ENCODE results near the gene RARB.

Gene RARB

DNA sequence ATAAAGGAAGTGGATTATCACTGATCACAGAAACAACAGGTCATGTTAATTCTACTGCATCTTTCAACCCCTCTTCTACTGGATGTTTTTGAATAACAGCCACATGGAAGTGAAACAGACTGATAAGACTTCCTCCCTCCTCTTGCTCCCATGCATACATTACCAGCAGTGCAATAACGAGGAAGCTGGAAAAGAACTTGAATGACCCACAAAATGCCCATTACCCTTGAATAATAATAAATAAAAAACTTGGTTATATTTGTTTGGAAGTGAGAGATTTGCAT, 51.6 kb downstream of the RARB start (continued):
- TF ChIP-seq, protein P1, sequence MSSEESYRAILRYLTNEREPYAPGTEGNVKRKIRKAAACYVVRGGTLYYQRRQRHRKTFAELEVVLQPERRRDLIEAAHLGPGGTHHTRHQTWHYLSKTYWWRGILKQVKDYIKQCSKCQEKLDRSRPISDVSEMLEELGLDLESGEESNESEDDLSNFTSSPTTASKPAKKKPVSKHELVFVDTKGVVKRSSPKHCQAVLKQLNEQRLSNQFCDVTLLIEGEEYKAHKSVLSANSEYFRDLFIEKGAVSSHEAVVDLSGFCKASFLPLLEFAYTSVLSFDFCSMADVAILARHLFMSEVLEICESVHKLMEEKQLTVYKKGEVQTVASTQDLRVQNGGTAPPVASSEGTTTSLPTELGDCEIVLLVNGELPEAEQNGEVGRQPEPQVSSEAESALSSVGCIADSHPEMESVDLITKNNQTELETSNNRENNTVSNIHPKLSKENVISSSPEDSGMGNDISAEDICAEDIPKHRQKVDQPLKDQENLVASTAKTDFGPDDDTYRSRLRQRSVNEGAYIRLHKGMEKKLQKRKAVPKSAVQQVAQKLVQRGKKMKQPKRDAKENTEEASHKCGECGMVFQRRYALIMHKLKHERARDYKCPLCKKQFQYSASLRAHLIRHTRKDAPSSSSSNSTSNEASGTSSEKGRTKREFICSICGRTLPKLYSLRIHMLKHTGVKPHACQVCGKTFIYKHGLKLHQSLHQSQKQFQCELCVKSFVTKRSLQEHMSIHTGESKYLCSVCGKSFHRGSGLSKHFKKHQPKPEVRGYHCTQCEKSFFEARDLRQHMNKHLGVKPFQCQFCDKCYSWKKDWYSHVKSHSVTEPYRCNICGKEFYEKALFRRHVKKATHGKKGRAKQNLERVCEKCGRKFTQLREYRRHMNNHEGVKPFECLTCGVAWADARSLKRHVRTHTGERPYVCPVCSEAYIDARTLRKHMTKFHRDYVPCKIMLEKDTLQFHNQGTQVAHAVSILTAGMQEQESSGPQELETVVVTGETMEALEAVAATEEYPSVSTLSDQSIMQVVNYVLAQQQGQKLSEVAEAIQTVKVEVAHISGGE (tag by site-specific recombination; conservative IDR thresholded peaks at IDR 0.05; ENCODE audit: low read depth): no peak
- TF ChIP-seq KLF7 (tag by site-specific recombination; IDR thresholded peaks at IDR 0.05; ENCODE audit: borderline replicate concordance) (no peak), ZFP41 (tag by site-specific recombination; IDR thresholded peaks at IDR 0.05; ENCODE audit: borderline replicate concordance) (no peak), SP7 (tag by site-specific recombination; IDR thresholded peaks at IDR 0.05) (no peak), ZNF341 (tag by site-specific recombination; IDR thresholded peaks at IDR 0.05; ENCODE audit: low read depth) (no peak), ZNF677 (tag by site-specific recombination; IDR thresholded peaks at IDR 0.05) (no peak), ZNF354C (tag by site-specific recombination; IDR thresholded peaks at IDR 0.05; ENCODE audit: borderline replicate concordance, low read depth) (no peak), ZNF76 (tag by site-specific recombination; IDR thresholded peaks at IDR 0.05; ENCODE audit: borderline replicate concordance, low read depth) (no peak), ZNF558 (tag by site-specific recombination; IDR thresholded peaks at IDR 0.05) (no peak), SALL2 (tag by site-specific recombination; IDR thresholded peaks at IDR 0.05; ENCODE audit: borderline replicate concordance) (no peak), ZNF140 (tag by site-specific recombination; IDR thresholded peaks at IDR 0.05) (no peak)
- TF ChIP-seq, protein P2, sequence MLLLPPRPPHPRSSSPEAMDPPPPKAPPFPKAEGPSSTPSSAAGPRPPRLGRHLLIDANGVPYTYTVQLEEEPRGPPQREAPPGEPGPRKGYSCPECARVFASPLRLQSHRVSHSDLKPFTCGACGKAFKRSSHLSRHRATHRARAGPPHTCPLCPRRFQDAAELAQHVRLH (tag by site-specific recombination; IDR thresholded peaks at IDR 0.05): no peak
- TF ChIP-seq, protein P3, sequence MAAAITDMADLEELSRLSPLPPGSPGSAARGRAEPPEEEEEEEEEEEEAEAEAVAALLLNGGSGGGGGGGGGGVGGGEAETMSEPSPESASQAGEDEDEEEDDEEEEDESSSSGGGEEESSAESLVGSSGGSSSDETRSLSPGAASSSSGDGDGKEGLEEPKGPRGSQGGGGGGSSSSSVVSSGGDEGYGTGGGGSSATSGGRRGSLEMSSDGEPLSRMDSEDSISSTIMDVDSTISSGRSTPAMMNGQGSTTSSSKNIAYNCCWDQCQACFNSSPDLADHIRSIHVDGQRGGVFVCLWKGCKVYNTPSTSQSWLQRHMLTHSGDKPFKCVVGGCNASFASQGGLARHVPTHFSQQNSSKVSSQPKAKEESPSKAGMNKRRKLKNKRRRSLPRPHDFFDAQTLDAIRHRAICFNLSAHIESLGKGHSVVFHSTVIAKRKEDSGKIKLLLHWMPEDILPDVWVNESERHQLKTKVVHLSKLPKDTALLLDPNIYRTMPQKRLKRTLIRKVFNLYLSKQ (tag by site-specific recombination; IDR thresholded peaks at IDR 0.05; ENCODE audit: borderline replicate concordance): no peak

DNA sequence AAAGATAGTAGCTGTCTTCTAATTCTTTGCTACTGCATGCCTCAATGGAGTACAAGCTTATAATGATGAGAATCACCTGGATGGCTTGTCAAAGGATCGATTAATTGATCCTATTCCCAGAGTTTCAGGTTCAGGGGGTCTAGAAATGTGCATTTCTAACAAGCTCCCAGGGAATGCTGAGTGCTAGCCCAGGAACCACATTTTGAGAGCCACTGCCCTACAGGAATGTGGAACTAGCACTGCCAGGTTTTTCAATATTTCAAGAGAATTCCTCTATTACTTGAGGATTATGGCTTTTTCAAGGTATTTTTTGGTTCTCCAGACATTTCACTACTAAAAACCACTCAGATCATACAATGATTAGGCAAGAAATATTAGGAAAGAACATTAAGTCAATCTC, 52.7 kb downstream of the RARB start:
- H3K27ac ChIP-seq (ENCODE audit: extremely low read depth, low read depth, low read length): no peak overlapping the region
- H3K4me3 ChIP-seq (ENCODE audit: low read depth, low read length): no peak overlapping the region
- ChIA-PET CTCF (interaction anchor here (0.6 kb wide), 1 partner anchor 8 kb away, joined by 3 read pairs; no protein-coding TSS in a partner anchor), POLR2A (no interaction called here)
- no peaks in the 10 kb centered on the region for H3K36me3 ChIP-seq (ENCODE audit: control insufficient read depth in 2 of 2, insufficient read depth in 1 of 2, low read length in 2 of 2)
- H3K4me1 ChIP-seq (ENCODE audit: control insufficient read depth, insufficient read depth, low read length): peaks cover 2% of the 10 kb centered on the region; the same call in 1 of the 2 replicates
- H3K9me3 ChIP-seq (ENCODE audit: control insufficient read depth, insufficient read depth, low read depth, low read length): no peaks in the 10 kb centered on the region
- TF ChIP-seq REPIN1 (tag by site-specific recombination; IDR thresholded peaks at IDR 0.05; ENCODE audit: low read depth) (no peak), ZNF561 (tag by site-specific recombination; IDR thresholded peaks at IDR 0.05; ENCODE audit: borderline replicate concordance) (no peak), ZNF571 (tag by site-specific recombination; IDR thresholded peaks at IDR 0.05) (no peak), ZNF169 (tag by site-specific recombination; IDR thresholded peaks at IDR 0.05) (no peak), ZNF664 (tag by site-specific recombination; IDR thresholded peaks at IDR 0.05) (no peak), ZNF292 (tag by site-specific recombination; IDR thresholded peaks at IDR 0.05; ENCODE audit: borderline replicate concordance, low read depth) (no peak), ZNF341 (tag by site-specific recombination; IDR thresholded peaks at IDR 0.05; ENCODE audit: low read depth) (no peak), IKZF3 (tag by site-specific recombination; IDR thresholded peaks at IDR 0.05) (no peak), ZNF16 (tag by site-specific recombination; IDR thresholded peaks at IDR 0.05; ENCODE audit: low read depth) (no peak), ZFP41 (tag by site-specific recombination; IDR thresholded peaks at IDR 0.05; ENCODE audit: borderline replicate concordance) (no peak), ZNF548 (tag by site-specific recombination; IDR thresholded peaks at IDR 0.05) (no peak), KLF8 (tag by site-specific recombination; IDR thresholded peaks at IDR 0.05) (no peak), GFI1B (tag by site-specific recombination; IDR thresholded peaks at IDR 0.05) (no peak), ZNF560 (tag by site-specific recombination; IDR thresholded peaks at IDR 0.05; ENCODE audit: borderline replicate concordance) (no peak)
- TF ChIP-seq, protein P4, sequence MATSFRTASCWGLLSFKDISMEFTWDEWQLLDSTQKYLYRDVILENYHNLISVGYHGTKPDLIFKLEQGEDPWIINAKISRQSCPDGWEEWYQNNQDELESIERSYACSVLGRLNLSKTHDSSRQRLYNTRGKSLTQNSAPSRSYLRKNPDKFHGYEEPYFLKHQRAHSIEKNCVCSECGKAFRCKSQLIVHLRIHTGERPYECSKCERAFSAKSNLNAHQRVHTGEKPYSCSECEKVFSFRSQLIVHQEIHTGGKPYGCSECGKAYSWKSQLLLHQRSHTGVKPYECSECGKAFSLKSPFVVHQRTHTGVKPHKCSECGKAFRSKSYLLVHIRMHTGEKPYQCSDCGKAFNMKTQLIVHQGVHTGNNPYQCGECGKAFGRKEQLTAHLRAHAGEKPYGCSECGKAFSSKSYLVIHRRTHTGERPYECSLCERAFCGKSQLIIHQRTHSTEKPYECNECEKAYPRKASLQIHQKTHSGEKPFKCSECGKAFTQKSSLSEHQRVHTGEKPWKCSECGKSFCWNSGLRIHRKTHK (tag by site-specific recombination; IDR thresholded peaks at IDR 0.05): no peak
- TF ChIP-seq, protein P5, sequence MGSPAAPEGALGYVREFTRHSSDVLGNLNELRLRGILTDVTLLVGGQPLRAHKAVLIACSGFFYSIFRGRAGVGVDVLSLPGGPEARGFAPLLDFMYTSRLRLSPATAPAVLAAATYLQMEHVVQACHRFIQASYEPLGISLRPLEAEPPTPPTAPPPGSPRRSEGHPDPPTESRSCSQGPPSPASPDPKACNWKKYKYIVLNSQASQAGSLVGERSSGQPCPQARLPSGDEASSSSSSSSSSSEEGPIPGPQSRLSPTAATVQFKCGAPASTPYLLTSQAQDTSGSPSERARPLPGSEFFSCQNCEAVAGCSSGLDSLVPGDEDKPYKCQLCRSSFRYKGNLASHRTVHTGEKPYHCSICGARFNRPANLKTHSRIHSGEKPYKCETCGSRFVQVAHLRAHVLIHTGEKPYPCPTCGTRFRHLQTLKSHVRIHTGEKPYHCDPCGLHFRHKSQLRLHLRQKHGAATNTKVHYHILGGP (tag by site-specific recombination; IDR thresholded peaks at IDR 0.05): no peak
- TF ChIP-seq, protein P6, sequence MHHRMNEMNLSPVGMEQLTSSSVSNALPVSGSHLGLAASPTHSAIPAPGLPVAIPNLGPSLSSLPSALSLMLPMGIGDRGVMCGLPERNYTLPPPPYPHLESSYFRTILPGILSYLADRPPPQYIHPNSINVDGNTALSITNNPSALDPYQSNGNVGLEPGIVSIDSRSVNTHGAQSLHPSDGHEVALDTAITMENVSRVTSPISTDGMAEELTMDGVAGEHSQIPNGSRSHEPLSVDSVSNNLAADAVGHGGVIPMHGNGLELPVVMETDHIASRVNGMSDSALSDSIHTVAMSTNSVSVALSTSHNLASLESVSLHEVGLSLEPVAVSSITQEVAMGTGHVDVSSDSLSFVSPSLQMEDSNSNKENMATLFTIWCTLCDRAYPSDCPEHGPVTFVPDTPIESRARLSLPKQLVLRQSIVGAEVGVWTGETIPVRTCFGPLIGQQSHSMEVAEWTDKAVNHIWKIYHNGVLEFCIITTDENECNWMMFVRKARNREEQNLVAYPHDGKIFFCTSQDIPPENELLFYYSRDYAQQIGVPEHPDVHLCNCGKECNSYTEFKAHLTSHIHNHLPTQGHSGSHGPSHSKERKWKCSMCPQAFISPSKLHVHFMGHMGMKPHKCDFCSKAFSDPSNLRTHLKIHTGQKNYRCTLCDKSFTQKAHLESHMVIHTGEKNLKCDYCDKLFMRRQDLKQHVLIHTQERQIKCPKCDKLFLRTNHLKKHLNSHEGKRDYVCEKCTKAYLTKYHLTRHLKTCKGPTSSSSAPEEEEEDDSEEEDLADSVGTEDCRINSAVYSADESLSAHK (tag by site-specific recombination; IDR thresholded peaks at IDR 0.05): no peak
